OCI-LY7 (cell line): ENCODE data around the gene SMIM35.
"Not testable (repeated sequence)": the region's sequence is repeated elsewhere in the genome, so short reads cannot be mapped to it uniquely, and the experiment has no call there.

Source experiments
- CTCF ChIP-seq: fragments of 200-600 bp; sonication (generic); conservative IDR thresholded peaks from 2 replicates; pipeline ENCODE4 v1.5.1; 2014; ENCODE audit warnings: mild to moderate bottlenecking, antibody characterized with exemption, low read length, moderate library complexity, mixed read lengths
- EZH2phosphoT487 ChIP-seq: fragments of 200-600 bp; sonication (generic); IDR thresholded peaks from 2 replicates; pipeline ENCODE4 v1.6.1; 2018; ENCODE audit warnings: low read depth, borderline replicate concordance, mild to moderate bottlenecking, mixed run types, antibody characterized with exemption, low read length, moderate library complexity, mixed read lengths

DNA sequence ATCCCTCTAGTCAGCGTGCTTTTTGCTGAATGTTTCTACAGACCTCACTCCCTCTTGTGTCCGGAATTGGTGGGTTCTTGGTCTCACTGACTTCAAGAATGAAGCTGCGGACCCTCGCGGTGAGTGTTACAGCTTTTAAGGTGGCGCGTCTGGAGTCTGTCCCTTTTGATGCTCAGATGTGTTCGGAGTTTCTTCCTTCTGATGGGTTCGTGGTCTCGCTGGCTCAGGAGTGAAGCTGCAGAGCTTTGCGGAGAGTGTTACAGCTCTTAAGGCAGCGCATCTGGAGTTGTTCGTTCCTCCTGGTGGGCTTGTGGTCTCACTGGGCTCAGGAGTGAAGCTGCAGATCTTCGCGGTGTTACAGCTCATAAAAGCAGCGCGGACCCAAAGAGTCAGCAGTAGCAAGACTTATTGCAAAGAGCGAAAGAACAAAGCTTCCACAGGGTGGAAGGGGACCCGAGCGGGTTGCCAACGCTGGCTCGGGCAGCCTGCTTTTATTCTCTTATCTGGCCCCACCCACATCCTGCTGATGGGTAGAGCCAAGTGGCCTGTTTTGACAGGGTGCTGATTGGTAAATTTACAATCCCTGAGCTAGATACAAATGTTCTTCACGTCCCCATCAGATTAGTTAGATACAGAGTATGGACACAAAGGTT is 109.0 kb downstream of the SMIM35 start:
- TF ChIP-seq CTCF, EZH2phosphoT487: not testable (repeated sequence)
